Measurements from ENCODE around the gene COL24A1. TPM values are rescaled to one million over a fixed set of nuclear protein-coding genes. Genes with fewer than 3 reads are reported as not detected.

Gene COL24A1
- total RNA-seq, 1 experiment from 2014 or later, result 0.35 TPM

GRCh38 chr1:85846706-85847105 lies 309.9 kb downstream of the COL24A1 start:
- no peak overlapping the region for H4K91ac ChIP-seq (ENCODE audit: insufficient read length, low read depth, low read length)
- no peak overlapping the region for H4K5ac ChIP-seq (ENCODE audit: insufficient read length, low read depth, low read length)
- H2BK15ac ChIP-seq (ENCODE audit: low read depth, low read length), result no peak overlapping the region
- no peak for TF ChIP-seq CTCF (conservative IDR thresholded peaks at IDR 0.05)
- H3K18ac ChIP-seq (ENCODE audit: insufficient read length, low read depth, low read length), result no peak overlapping the region
- DNase-seq, result no peak
- no peak overlapping the region for H2BK20ac ChIP-seq (ENCODE audit: low read depth, low read length, poor library complexity, severe bottlenecking)
- no peaks in the 10 kb centered on the region for H3K79me1 ChIP-seq (ENCODE audit: insufficient read depth, low read depth, low read length, poor library complexity, severe bottlenecking)
- no peak overlapping the region for H3K4me2 ChIP-seq (ENCODE audit: insufficient read depth, insufficient read length, low read length)
- no peak overlapping the region for H3K4ac ChIP-seq (ENCODE audit: low read depth, low read length)
- no peaks in the 10 kb centered on the region for H3K9me3 Mint-ChIP-seq
- no CpG with 5 or more reads among the region's 3 CpGs for WGBS (ENCODE audit: extremely low coverage, insufficient read length, low lambda C conversion rate)
- no peak overlapping the region for H3K4me3 Mint-ChIP-seq
- no peak overlapping the region for H3K27ac Mint-ChIP-seq
- no peak overlapping the region for H3K27ac ChIP-seq (ENCODE audit: insufficient read length, low read depth, low read length)
- H3K23me2 ChIP-seq (ENCODE audit: insufficient read length, low read depth, low read length, poor library complexity, severe bottlenecking), result no peaks in the 10 kb centered on the region
- no peak overlapping the region for H2BK120ac ChIP-seq (ENCODE audit: low read depth, low read length, poor library complexity, severe bottlenecking)
- H4K8ac ChIP-seq (replicated peaks; ENCODE audit: insufficient read length, low read depth, low read length), result no peak overlapping the region
- H4K20me1 ChIP-seq (ENCODE audit: control insufficient read depth, insufficient read depth, insufficient read length), result no peaks in the 10 kb centered on the region
- H2BK12ac ChIP-seq (ENCODE audit: insufficient read length, low read depth, low read length), result no peak overlapping the region
- H3K56ac ChIP-seq (ENCODE audit: insufficient read length, low read depth, low read length), result no peak overlapping the region
- H3K79me2 ChIP-seq (ENCODE audit: insufficient read depth, low read length), result no peaks in the 10 kb centered on the region
- no peaks in the 10 kb centered on the region for H3K36me3 Mint-ChIP-seq (ENCODE audit: insufficient read depth in 1 of 3, low read depth in 3 of 3)
- H3K4me1 ChIP-seq (ENCODE audit: insufficient read depth, low read length), result no peaks in the 10 kb centered on the region
- H3K9ac ChIP-seq (ENCODE audit: extremely low read depth, insufficient read length, low read length), result no peak overlapping the region
- no peak overlapping the region for H2AK5ac ChIP-seq (ENCODE audit: insufficient read length, low read length)
- H3K4me1 Mint-ChIP-seq, result no peaks in the 10 kb centered on the region
- H3K27me3 Mint-ChIP-seq (ENCODE audit: low read depth), result no peaks in the 10 kb centered on the region
- no peak overlapping the region for H2BK5ac ChIP-seq (ENCODE audit: insufficient read length, low read length)
- H3K9me3 ChIP-seq (ENCODE audit: control insufficient read depth, low read depth, low read length), result no peaks in the 10 kb centered on the region
- H2AFZ ChIP-seq (ENCODE audit: low read length), result no peak overlapping the region
- no peak overlapping the region for H3K14ac ChIP-seq (ENCODE audit: insufficient read depth, low read length)
- no peak overlapping the region for H3T11ph ChIP-seq (ENCODE audit: low read length)
- no peak overlapping the region for H3K23ac ChIP-seq (ENCODE audit: insufficient read length, low read depth, low read length)
- H3K27me3 ChIP-seq (ENCODE audit: insufficient read depth, low read length), result no peaks in the 10 kb centered on the region
